ENCODE measurements around the gene KLHDC8A.
"Not testable (repeated sequence)": the region's sequence is repeated elsewhere in the genome, so short reads cannot be mapped to it uniquely, and the experiment has no call there.

The KLHDC8A gene

GRCh38 chr1:205317311-205317917, 39.3 kb downstream of the KLHDC8A start:
- no peak for DNase-seq

GRCh38 chr1:205316161-205316566, 40.6 kb downstream of the KLHDC8A start:
- no peak for DNase-seq

DNA sequence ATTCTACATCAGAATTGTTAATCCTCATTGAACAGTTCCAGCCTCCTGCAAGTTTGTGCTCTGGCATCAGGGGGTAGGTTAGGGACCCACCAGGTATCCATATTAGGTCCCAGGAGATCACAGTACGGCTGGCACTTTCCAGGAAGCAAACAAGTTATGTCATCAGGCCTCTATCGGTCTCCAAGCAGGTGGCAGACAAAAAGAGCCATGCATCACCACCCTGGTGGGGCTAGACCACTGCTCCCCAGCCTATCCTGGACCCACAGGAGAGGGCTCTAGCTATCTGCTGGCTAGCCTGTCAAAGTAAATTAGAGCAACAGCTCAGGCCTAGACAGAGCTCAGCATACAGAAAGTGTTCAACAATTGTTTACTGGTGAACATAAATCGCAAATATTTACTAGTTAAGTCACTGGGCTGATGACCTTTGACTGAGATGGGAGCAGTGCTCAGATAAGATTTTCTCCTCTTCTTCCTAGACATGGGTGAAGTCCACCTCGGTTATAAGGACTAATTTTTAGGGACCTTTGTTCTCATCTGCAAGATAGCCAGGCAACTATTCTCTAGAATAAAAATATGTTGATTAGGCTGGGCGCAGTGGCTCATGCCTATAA, 41.6 kb downstream of the KLHDC8A start:
- DNase-seq = no peak

DNA sequence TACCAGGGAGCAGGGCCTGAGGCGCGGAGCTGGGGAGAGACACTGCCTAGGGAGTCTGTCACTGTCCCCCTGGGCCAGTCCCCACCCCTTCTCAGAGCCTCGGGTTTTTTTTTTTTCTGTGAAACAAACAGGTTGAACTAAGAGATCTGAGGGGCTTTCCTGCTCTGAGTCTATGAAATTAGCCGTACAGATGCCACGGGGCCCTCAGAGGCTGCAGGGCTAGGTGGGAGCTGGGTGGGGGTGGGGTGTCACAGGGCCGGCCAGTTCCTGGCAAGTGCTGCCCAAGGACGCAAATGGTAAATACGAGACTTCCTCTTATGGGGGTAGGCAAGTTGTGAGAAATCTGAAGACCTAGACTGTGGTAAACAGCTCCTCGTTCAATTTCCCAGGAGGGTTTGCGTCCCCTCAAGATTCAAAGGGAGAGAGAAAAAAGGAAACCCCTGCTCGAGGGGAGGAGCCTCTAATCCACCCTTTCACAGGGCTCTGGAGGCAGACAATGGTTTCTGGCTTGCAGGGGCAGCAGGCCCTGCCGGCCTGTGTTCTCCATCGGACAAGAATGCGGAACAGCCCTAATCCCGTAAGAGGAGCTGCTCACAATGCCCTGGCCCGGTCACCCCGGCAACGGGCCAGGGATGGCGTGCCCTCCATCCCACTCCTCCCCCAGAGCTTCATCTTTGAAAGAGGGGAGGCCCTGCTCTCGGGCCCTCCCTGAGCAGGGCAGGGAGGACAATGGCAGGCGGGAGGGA, 43.0 kb downstream of the KLHDC8A start:
- DNase-seq = peak; percentile 34 to 41

- no peak for DNase-seq
Observed at GRCh38 chr1:205312866-205313562, 43.7 kb downstream of the KLHDC8A start.

GRCh38 chr1:205310976-205311704, 45.6 kb downstream of the KLHDC8A start:
- DNase-seq = no peak

GRCh38 chr1:205309741-205310140, 47.0 kb downstream of the KLHDC8A start:
- no peak for DNase-seq

GRCh38 chr1:205306929-205307566, 49.7 kb downstream of the KLHDC8A start:
- no peak for DNase-seq

DNA sequence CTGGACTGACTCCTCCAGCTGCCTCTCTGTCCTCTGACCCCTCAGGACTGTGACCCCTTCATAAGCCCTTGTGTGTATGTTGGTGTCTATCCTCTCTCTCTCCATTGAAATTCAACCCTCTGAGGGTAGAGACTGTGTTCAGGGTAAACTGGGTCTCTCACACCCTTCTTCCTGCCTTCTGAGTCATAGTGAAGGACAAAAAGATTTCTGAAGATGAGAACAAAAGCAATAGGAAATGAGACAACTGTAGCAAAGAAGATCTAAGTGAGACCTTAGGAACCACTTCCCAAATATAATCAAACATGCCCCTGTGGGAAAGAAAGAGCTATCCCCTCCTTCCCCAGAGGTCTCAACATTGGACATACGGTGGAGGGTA, 52.0 kb downstream of the KLHDC8A start:
- DNase-seq = no peak

DNA sequence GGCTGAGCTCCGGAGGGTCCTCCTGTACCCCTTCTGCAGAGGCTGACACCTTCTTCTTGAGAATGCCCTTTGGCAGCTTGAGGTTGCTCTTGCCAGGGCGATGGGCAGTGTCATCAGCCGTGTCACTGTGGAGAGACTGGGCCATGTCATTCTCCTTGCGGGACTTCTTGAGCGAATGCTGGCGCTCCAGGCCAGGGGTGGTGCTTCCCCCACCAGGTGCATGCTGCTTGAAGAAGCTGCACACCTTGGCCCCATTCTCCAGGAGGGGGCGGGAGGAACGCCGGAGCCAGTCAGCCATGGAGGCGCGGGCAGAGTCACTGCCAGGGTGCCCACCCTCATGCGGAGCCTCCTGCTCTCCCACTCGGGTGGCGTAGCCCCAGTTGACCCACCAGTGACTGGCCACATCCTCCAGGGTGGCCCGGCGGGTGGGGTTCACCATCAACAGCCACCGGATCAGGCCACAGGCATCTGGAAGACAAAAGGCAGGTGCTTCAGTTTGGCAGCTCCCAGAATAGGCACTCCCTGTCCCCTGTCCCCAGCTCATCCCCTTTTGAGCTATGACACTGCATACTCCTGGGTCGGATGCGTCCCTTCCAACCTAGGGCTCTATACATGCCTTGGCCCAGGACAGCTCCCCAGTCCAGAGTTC, 52.6 kb downstream of the KLHDC8A start:
- no peak for DNase-seq

GRCh38 chr1:205303247-205303888, 53.4 kb downstream of the KLHDC8A start:
- DNase-seq = no peak

DNA sequence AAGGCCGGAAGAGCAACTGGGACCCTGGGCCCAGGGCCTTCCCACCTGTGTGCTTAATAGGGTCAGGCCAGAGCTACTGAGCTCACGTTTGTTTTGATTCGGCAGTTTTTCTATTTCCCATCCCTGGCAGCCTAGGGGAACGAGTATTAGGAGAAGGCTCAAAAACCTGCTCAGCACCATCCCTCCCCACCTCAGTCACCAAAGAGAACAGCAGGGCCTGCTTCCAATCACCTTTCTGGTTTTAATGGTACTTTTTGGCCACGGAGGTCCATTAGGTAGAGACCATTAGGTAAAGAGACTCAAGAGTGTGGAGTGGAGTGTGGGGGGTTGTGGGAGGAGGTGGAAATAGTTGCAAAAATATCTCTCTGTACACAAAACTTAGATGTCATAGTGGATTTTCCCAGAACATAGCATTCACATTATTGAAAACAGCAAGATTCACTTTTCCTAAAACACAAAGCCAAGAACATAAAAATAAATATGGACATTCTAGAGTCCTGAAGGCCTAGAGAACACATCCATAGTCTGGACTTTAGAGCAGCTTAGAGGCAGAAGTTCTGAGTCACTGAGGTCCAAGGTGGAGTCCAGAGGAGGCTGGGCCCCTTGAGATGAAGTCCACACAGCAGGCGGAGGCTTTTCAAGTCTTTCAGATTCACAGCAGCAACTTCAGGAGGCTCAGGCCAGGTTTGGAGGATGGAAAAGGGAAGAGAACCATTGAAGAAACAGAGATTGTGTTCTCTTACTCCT, 54.7 kb downstream of the KLHDC8A start:
- DNase-seq = no peak

DNA sequence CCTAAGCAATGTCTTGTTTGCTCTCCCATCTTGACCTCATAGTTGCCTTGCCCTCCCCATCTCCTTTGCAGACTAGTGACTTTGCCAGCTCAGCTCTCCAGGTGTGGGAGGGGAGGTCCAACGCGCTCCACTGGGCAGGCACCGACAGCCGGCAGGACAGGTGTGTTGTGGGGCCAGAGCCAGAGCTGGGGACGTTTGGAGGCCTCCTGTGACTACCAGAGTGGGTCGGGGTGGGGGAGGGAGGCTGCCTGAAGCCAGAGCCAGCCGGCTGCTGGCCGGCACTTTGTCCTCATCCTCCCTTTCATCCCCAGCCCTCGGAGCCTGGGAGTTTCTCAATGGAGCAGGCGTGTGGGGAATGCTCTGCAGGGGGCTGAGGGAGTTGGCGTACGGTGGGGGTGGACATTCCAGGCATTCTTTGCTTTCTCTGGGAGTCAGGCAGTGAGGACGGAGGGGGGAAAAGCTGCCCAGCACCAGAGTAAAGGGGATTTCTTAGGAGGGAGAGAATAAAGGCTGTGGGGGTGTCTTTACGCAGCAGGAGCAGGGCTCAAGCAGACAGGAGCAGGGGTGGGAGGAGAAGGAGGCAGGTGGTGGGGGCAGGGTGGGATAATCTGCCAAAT, 55.4 kb downstream of the KLHDC8A start:
- DNase-seq = no peak

DNA sequence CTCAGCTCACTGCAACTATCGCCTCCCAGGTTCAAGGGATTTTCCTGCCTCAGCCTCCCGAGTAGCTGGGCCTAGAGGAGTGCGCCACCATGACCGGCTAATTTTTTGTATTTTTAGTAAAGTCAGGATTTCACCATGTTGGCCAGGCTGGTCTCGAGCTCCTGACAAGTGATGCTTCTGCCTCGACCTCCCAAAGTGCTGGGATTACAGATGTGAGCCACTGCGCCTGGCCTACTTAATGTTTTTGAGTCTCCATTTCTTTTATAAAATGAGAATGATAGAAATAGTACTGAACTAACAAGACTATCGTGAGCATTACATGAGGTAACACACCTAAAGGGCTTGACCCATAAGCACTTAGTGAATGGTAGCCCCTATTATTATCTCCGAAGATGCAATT, 56.6 kb downstream of the KLHDC8A start:
- DNase-seq = no peak

GRCh38 chr1:205298191-205298994, 58.3 kb downstream of the KLHDC8A start:
- DNase-seq = no peak

GRCh38 chr1:205297546-205298177, 59.1 kb downstream of the KLHDC8A start:
- DNase-seq = not testable (repeated sequence)

DNA sequence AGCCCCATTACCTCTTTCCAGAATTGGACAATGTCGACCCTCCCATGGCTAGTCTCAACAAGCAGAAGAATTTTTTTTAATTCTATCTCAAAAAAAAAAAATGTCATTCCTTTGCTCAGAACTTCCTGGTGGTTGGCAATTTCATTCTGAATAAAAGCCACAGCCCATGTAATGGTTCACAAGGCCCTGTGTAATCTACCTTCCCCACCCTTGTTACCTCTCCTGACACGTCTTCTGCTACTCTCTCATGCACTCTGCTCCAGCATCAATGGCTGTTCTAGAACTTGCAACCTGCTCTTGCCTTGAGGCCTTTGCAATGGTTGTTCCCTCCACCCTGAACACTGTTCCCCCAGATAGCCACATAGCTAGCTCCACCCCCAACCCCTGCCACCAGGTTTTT, 60.6 kb downstream of the KLHDC8A start:
- no peak for DNase-seq

DNA sequence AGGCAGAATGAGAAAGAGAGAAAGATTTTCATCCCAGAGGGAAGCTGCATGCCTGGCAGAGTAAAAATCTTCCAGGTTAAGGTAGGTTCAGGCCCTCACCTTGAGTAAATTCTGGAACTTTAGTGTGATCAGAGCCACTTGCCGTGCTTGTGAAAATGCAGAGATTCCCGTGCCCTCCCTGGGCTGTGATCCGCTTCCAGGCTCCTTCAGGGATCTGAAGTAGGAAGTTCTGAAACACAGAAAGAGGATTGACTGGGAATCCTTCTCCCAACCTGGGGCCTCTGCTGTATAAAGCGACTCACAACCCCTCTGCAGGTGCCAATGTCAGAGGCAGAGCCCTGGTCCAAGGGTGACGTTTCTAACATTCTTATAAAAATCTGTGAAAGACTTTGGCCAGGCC, 61.8 kb downstream of the KLHDC8A start:
- DNase-seq = no peak
